Memory B cell (primary cell): ENCODE results near the gene XCL1.
A peak's percentile ranks its signal among the peaks of the same experiment; 100 is the strongest.
"Not testable (repeated sequence)": the region's sequence is repeated elsewhere in the genome, so short reads cannot be mapped to it uniquely, and the experiment has no call there.

ENCODE experiments used
- ATAC-seq: fragments of 150-1000 bp; cut with Tn5 transposase; 2 replicates; pipeline ENCODE4 v1.10.0; 2021; ENCODE audit warnings: low read depth, mild to moderate bottlenecking, moderate library complexity
- DNase-seq, 2 donors: peaks; one replicate each; pipeline ENCODE4 v3.0.0; 2022; ENCODE audit warnings: low spot score in 2 of 2
- H3K27ac Mint-ChIP-seq: one replicate; pipeline ENCODE4 v1.8.0; 2022; ENCODE audit warnings: mild to moderate bottlenecking, moderate library complexity, mixed read lengths
- H3K27me3 Mint-ChIP-seq: one replicate; pipeline ENCODE4 v1.8.0; 2022; ENCODE audit warnings: mixed read lengths
- H3K36me3 Mint-ChIP-seq: one replicate; pipeline ENCODE4 v1.8.0; 2022; ENCODE audit warnings: mild to moderate bottlenecking, mixed read lengths
- H3K4me1 Mint-ChIP-seq: one replicate; pipeline ENCODE4 v1.8.0; 2022; ENCODE audit warnings: mixed read lengths
- H3K4me3 Mint-ChIP-seq: one replicate; pipeline ENCODE4 v1.8.0; 2022; ENCODE audit warnings: mild to moderate bottlenecking, moderate library complexity, mixed read lengths
- H3K9me3 Mint-ChIP-seq: one replicate; pipeline ENCODE4 v1.8.0; 2022; ENCODE audit warnings: mixed read lengths

Gene XCL1

DNA sequence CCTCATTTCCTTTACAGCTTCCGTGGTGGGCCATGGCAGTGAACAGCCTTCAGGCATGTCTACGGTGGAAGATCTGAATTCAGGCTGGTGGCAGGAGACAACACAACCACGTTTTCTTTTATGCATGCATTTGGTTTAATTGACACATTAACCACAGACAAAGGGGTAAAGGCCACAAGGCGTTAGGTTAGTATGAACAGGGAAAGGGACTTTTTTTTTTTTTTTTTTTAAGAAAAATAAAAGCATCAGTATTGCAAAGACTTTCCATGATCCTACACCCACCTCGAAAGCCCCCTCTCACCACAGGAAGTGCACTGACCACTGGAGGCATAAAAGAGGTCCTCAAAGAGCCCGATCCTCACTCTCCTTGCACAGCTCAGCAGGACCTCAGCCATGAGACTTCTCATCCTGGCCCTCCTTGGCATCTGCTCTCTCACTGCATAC lies at the start of gene XCL1:
TSS of gene XCL1 (plus strand) at position 361 of the 444 bp plus-strand sequence. CDS start at position 394, 33 bp downstream.
- not testable (repeated sequence) for H3K9me3 Mint-ChIP-seq, H3K27ac Mint-ChIP-seq, ATAC-seq, H3K4me1 Mint-ChIP-seq, H3K4me3 Mint-ChIP-seq, DNase-seq, H3K36me3 Mint-ChIP-seq
- peaks cover 12% of the 10 kb centered on the region for H3K27me3 Mint-ChIP-seq

GRCh38 chr1:168529518-168529917 lies 46.9 kb upstream of the XCL1 start:
- H3K27me3 Mint-ChIP-seq: no peaks in the 10 kb centered on the region
- no peaks in the 10 kb centered on the region for H3K4me1 Mint-ChIP-seq
- H3K4me3 Mint-ChIP-seq: no peak overlapping the region
- no peak overlapping the region for H3K27ac Mint-ChIP-seq
- peaks cover 1% of the 10 kb centered on the region for H3K9me3 Mint-ChIP-seq
- ATAC-seq: no peak
- DNase-seq: no peak
- H3K36me3 Mint-ChIP-seq: no peaks in the 10 kb centered on the region

GRCh38 chr1:168531615-168532345 lies 44.6 kb upstream of the XCL1 start:
- peaks cover 5% of the 10 kb centered on the region for H3K4me1 Mint-ChIP-seq
- H3K36me3 Mint-ChIP-seq: no peaks in the 10 kb centered on the region
- DNase-seq (no peak), ATAC-seq (no peak)
- H3K4me3 Mint-ChIP-seq: no peak overlapping the region
- H3K27ac Mint-ChIP-seq: no peak overlapping the region
- H3K9me3 Mint-ChIP-seq: peaks cover 1% of the 10 kb centered on the region
- no peaks in the 10 kb centered on the region for H3K27me3 Mint-ChIP-seq

GRCh38 chr1:168535536-168535935 lies 40.9 kb upstream of the XCL1 start:
- Mint-ChIP-seq H3K27me3 (no peaks in the 10 kb centered on the region), H3K36me3 (no peaks in the 10 kb centered on the region), H3K27ac (peak overlapping the region; percentile 58), H3K4me1 (peaks cover 5% of the 10 kb centered on the region), H3K4me3 (peak overlapping the region; percentile 18), H3K9me3 (peaks cover 1% of the 10 kb centered on the region)
- no peak for DNase-seq
- peak; percentile 71 for ATAC-seq

DNA sequence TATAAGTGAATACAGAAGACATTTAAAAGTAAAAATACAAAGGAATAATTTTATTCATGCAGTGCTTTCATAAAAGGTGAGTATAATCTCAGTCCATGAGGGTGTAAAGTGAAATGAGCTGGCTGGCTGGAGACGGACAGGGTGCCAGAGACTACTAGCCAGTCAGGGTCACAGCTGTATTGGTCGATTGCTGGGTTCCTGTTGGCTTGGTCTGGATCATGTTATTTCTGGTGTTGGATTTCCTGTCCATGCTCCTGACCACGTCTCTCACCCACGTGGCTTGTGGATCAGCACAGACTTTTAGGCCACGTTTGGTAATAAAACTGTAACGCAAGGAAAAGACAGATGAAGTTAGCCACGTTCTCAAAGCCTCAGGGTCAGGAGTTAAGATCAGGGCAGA lies 35.6 kb upstream of the XCL1 start:
- H3K27me3 Mint-ChIP-seq, H3K36me3 Mint-ChIP-seq, ATAC-seq, DNase-seq, H3K9me3 Mint-ChIP-seq, H3K4me1 Mint-ChIP-seq, H3K4me3 Mint-ChIP-seq, H3K27ac Mint-ChIP-seq: not testable (repeated sequence)

DNA sequence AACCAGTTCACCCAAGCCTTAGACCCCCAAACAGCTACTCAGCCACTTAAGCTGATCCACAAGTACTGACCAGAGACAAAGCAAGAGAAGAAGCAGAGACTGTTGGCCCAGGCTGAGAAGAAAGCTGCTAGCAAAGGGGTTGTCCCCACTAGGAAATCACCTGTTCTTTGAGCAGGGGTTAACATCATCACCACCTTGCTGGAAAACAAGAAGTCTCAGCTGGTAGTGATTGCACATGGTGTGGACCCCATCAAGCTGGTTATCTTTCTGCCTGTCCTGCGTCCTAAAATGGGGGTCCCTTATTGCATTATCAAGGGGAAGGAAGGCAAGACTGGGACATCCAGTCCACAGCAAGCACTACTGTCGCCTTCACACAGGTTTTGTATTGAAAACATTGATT lies 33.4 kb upstream of the XCL1 start:
- H3K4me3 Mint-ChIP-seq, H3K36me3 Mint-ChIP-seq, H3K4me1 Mint-ChIP-seq, DNase-seq, ATAC-seq, H3K9me3 Mint-ChIP-seq, H3K27me3 Mint-ChIP-seq, H3K27ac Mint-ChIP-seq: not testable (repeated sequence)

- not testable (repeated sequence) for H3K27me3 Mint-ChIP-seq, DNase-seq, H3K9me3 Mint-ChIP-seq, ATAC-seq, H3K36me3 Mint-ChIP-seq, H3K4me1 Mint-ChIP-seq, H3K4me3 Mint-ChIP-seq, H3K27ac Mint-ChIP-seq
Observed at GRCh38 chr1:168543840-168544498, 32.4 kb upstream of the XCL1 start, which contains the start of gene XCL2. TSS of gene XCL2 (minus strand) at chr1:168543997. CDS start at chr1:168543964, 33 bp downstream.

DNA sequence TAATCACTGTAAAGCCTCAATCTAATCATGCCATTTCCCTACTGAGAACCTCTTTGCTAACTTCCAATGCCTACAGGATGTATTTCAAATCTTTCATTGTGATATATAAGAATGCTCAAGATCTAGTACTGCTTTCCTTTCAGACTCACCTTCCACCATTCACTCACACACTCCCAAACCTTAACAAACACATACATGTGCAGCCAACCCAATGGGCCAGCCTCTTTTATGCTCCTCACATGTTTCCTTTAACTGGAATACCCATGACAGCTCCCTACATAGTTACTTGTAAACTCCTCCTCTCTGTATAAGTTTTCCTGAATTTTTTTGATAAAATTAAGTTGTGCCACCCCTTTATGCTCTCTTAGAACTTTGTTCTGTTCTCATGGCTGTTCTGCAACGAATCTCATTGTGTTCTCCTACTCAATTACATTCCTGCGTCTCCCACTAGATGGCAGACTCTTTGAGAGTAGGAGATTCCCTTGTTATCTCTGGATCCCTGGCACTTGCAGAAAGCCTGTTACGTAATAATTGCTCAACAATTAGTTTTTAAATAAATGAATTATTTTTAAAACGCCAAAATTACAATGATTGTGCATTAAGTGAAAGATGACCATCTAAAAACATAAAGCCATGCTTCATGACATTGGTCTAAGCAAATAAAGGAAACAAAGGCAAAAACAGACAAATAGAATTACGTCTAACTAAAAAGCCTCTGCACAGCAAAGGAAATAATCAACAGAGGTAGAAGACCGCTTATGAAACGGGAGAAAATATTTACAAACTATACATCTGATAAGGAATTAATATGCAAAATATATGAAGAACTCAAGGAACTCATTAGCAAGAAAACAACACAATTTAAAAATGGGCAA lies 30.5 kb upstream of the XCL1 start:
- not testable (repeated sequence) for H3K4me1 Mint-ChIP-seq, H3K27ac Mint-ChIP-seq, ATAC-seq, H3K9me3 Mint-ChIP-seq, H3K4me3 Mint-ChIP-seq, H3K36me3 Mint-ChIP-seq, H3K27me3 Mint-ChIP-seq, DNase-seq

DNA sequence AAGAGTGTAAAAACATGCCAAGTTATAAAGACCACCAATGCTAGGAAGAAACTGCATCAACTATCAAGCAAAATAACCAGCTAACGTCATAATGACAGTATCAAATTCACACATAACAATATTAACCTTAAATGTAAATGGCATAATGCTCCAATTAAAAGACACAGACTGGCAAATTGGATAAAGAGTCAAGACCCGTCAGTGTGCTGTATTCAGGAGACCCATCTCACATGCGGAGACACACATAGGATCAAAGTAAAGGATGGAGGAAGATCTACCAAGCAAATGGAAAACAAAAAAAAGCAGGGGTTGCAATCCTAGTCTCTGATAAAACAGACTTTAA lies 29.9 kb upstream of the XCL1 start:
- ATAC-seq, H3K9me3 Mint-ChIP-seq, H3K27ac Mint-ChIP-seq, H3K27me3 Mint-ChIP-seq, DNase-seq, H3K4me3 Mint-ChIP-seq, H3K36me3 Mint-ChIP-seq, H3K4me1 Mint-ChIP-seq: not testable (repeated sequence)

DNA sequence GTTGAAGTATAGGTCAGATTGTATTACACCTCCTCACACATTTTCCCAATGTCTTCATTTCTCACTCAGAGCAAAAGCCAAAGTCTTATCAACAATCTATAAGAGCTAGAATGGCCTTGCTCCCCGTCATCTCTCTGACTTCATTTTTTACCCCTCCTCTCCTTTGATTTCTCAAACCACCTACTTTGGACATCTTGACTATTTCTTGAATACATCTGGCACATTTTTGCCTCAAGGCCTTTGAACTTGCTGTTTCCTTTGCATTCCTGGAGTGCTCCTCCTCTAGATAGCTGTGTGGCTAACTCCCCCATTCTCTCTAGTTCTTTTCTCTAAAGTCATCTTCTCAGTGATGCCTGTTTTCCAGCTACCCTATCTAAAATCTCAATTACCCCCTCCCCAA lies 25.4 kb upstream of the XCL1 start:
- Mint-ChIP-seq H3K36me3 (no peaks in the 10 kb centered on the region), H3K4me1 (no peaks in the 10 kb centered on the region), H3K27ac (no peak overlapping the region), H3K9me3 (peaks cover 2% of the 10 kb centered on the region), H3K27me3 (peaks cover 10% of the 10 kb centered on the region), H3K4me3 (no peak overlapping the region)
- DNase-seq: no peak
- ATAC-seq: no peak

DNA sequence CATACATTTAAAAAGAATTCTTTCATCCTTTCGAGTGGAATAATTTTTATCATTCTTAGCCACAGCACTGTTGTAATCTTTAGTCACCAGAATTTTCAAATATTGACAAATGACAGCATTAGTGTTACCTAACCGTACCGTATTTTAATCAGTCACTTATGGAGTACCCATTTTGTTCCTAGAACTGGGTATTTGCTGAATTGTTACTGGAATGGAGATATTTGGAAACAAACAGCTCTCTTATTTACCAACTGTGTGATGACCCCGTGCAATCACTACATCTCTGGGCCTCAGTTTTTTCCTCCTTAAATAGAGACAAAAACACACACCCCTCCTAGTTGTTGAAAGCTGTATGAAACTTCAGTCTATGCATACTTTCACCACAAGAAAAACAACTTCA lies 24.7 kb upstream of the XCL1 start:
- Mint-ChIP-seq H3K4me3 (no peak overlapping the region), H3K9me3 (peaks cover 1% of the 10 kb centered on the region), H3K27ac (no peak overlapping the region), H3K4me1 (no peaks in the 10 kb centered on the region), H3K36me3 (no peaks in the 10 kb centered on the region), H3K27me3 (peaks cover 10% of the 10 kb centered on the region)
- ATAC-seq (no peak), DNase-seq (no peak)

DNA sequence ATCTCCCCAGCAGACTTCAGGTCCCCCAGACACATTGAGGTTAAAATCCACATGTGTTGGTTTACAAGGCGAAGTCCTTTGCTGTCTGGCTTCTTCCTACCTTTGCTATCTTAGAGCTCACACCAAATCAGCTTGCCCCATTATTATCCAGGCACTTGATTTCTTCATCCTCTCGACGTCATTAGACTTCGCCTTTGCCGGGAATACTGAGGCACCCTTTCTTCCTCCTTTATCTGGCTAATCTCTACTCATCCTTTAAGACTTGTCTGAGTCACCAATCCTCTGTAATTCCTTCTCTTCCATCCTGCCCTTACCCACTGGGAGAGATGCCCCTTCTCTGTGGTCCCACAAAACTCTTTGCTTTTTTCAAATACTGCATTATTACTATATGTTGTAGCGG lies 23.4 kb upstream of the XCL1 start:
- H3K9me3 Mint-ChIP-seq: no peaks in the 10 kb centered on the region

DNA sequence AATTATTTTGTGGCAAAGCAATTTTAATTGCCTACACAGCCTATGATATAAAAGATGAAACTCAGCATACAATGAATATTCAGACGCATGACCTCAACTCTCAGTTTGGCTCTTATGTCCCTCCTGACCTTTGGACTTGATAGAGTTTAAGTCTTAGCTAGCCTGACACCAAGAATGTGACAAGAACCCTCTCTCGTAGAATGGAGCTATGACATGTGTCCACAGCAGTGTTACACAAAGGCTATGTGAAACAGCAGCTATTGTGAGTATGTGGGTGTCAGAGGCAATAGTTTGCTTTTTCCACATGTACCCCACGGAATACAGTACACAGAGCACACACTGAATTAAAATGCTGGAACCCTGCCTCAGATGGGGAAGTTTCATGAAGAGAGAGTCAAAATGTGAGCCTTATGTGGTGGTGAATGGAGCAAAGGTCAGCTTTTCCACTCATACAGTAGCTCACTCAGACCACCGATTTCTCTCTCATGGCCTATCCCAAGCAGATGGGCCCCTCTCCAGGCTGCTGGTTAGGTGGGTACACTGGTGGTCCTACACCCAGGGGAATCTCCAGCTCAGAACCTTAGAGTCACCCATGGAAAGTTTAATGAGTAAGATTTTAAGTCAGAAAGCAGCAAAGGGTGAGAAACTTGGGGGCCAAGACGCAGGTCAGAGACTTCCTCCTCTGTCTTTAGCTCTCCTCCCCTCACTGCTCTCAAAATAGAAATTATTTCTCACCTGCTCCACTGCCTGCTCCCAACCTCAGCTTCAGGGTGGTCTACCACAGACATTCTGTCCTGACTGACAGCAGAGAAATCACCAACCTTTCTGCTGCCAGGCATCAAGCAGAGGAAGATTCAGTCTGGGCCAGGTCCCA lies 22.5 kb upstream of the XCL1 start:
- ATAC-seq: no peak
- H3K4me1 Mint-ChIP-seq: no peaks in the 10 kb centered on the region
- H3K27me3 Mint-ChIP-seq: peaks cover 15% of the 10 kb centered on the region

More for the DNA sequence above, 23.4 kb upstream of the XCL1 start:
- Mint-ChIP-seq H3K27me3 (peaks cover 15% of the 10 kb centered on the region), H3K4me1 (no peaks in the 10 kb centered on the region), H3K36me3 (no peaks in the 10 kb centered on the region), H3K27ac (no peak overlapping the region), H3K4me3 (no peak overlapping the region)
- ATAC-seq (no peak), DNase-seq (no peak)

More for the DNA sequence above, 22.5 kb upstream of the XCL1 start:
- no peak for DNase-seq
- H3K9me3 Mint-ChIP-seq: no peaks in the 10 kb centered on the region
- no peak overlapping the region for H3K27ac Mint-ChIP-seq
- H3K4me3 Mint-ChIP-seq: no peak overlapping the region
- no peaks in the 10 kb centered on the region for H3K36me3 Mint-ChIP-seq
